GM12878 (cell line): ENCODE results near the gene ARHGAP6.

Experiments used
- ASH2L ChIP-seq: fragments of 300-600, 200-600 bp; sonication (generic); IDR thresholded peaks from 2 replicates; pipeline ENCODE4 v1.6.1; 2017; ENCODE audit warnings: low read depth, mild to moderate bottlenecking, borderline replicate concordance
- CREB1 ChIP-seq: IDR thresholded peaks from 2 replicates; pipeline ENCODE4 v1.6.1; 2012; ENCODE audit warnings: low read depth, mild to moderate bottlenecking, inconsistent platforms
- EZH2 ChIP-seq: IDR thresholded peaks from 2 replicates; pipeline ENCODE4 v1.6.1; 2012; ENCODE audit warnings: low read depth, mild to moderate bottlenecking, control low read depth, inconsistent platforms, low read length, borderline replicate concordance; ENCODE audit not compliant: control insufficient read depth
- FOXK2 ChIP-seq: fragments of 450-650 bp; IDR thresholded peaks from 2 replicates; pipeline ENCODE4 v1.6.1; 2017; ENCODE audit warnings: mild to moderate bottlenecking, moderate library complexity
- MEF2A ChIP-seq: IDR thresholded peaks from 2 replicates; pipeline ENCODE4 v1.6.1; 2011; ENCODE audit warnings: low read depth, mild to moderate bottlenecking, low read length, moderate library complexity; ENCODE audit not compliant: insufficient read depth
- POLR2AphosphoS5 ChIP-seq: IDR thresholded peaks from 2 replicates; pipeline ENCODE4 v1.6.1; 2011; ENCODE audit warnings: mild to moderate bottlenecking, low read length, inconsistent platforms
- STAT1 ChIP-seq: fragments of 450-650 bp; conservative IDR thresholded peaks from 2 replicates; pipeline ENCODE4 v1.6.1; 2014; ENCODE audit warnings: antibody characterized with exemption, mild to moderate bottlenecking
- TARDBP ChIP-seq: IDR thresholded peaks from 2 replicates; pipeline ENCODE4 v1.6.1; 2016; ENCODE audit warnings: borderline replicate concordance
- TCF7 ChIP-seq: IDR thresholded peaks from 2 replicates; pipeline ENCODE4 v1.6.1; 2014; ENCODE audit warnings: antibody characterized with exemption, borderline replicate concordance
- TF ChIP-seq, protein P1 (sequence below): fragments of 450-650 bp; formaldehyde crosslinking; IDR thresholded peaks from 2 replicates; pipeline ENCODE4 v1.4.0; 2022; ENCODE audit warnings: mild to moderate bottlenecking, moderate library complexity

DNA sequence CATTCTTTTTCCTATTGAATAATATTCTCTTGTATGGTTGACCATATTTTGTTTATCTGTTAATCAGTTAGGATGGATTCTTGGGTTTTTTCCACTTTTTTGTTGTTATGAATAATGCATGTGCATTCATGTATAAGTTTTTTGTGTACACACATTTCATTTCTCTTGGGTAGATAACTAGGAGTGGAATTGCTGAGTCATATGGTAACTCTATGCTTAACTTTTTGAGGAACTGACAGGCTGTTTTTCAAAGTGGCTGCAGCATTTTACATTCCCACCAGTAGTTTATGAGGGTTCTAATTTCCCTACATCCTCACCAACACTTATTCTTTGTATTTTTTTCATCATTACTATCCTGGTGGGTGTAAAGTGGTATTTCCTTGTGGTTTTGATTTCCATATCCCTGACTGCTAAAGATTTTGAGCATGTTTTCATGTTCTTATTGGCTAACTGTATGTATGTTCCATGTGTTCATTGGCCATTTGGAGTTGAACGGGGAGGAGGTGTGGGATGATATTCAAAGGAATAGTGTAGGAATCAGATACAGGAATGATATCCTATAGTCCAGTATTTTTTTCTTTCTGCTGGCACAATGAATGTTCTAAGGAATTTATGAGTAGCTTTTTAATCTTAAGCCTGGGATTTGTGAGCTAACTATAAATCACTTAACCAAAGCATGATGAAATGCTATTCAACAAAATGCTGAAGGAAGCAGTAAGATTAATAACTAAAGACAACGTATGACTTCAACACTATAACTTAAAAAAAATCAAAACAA lies 258.2 kb downstream of the ARHGAP6 start:
- TF ChIP-seq STAT1 = no peak
- TF ChIP-seq MEF2A = no peak
- TF ChIP-seq, protein P1, sequence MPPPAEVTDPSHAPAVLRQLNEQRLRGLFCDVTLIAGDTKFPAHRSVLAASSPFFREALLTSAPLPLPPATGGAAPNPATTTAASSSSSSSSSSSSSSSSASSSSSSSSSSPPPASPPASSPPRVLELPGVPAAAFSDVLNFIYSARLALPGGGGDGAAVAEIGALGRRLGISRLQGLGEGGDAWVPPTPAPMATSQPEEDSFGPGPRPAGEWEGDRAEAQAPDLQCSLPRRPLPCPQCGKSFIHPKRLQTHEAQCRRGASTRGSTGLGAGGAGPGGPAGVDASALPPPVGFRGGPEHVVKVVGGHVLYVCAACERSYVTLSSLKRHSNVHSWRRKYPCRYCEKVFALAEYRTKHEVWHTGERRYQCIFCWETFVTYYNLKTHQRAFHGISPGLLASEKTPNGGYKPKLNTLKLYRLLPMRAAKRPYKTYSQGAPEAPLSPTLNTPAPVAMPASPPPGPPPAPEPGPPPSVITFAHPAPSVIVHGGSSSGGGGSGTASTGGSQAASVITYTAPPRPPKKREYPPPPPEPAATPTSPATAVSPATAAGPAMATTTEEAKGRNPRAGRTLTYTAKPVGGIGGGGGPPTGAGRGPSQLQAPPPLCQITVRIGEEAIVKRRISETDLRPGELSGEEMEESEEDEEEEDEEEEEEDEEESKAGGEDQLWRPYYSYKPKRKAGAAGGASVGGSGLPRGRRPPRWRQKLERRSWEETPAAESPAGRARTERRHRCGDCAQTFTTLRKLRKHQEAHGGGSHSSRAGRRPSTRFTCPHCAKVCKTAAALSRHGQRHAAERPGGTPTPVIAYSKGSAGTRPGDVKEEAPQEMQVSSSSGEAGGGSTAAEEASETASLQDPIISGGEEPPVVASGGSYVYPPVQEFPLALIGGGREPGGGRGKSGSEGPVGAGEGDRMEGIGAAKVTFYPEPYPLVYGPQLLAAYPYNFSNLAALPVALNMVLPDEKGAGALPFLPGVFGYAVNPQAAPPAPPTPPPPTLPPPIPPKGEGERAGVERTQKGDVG (CRISPR knock-in tag) = no peak
- no peak for TF ChIP-seq ASH2L
- TF ChIP-seq POLR2AphosphoS5 = no peak
- TF ChIP-seq EZH2 = no peak
- TF ChIP-seq FOXK2 = no peak
- no peak for TF ChIP-seq TARDBP
- no peak for TF ChIP-seq TCF7
- no peak for TF ChIP-seq CREB1
